Tibial artery (tissue), 4 donors: Measurements from ENCODE around the gene CSPG4.
A peak's percentile ranks its signal among the peaks of the same experiment; 100 is the strongest.
"Not testable (repeated sequence)": the region's sequence is repeated elsewhere in the genome, so short reads cannot be mapped to it uniquely, and the experiment has no call there.

ENCODE experiments used
- DNase-seq, 2 donors: peaks; one replicate each; pipeline ENCODE4 v3.0.0-alpha.2; 2019
- H3K27ac ChIP-seq, 2 donors: fragments of 200-600 bp; sonication (generic) in 1 of 2; 1 replicate in 1 of 2; 2 replicates in 1 of 2; pipeline ENCODE4 v1.5.1; 2018 to 2019; ENCODE audit warnings: mild to moderate bottlenecking in 1 of 2
- H3K27me3 ChIP-seq, 2 donors: fragments of 200-600 bp; sonication (generic) in 1 of 2; one replicate each; pipeline versions ENCODE4 v1.5.1 to v1.6.0; 2016 to 2019
- H3K36me3 ChIP-seq, 3 donors: fragments of 200-600 bp; sonication (generic) in 2 of 3; one replicate each; pipeline ENCODE4 v1.5.1; 2016 to 2019; ENCODE audit warnings: mild to moderate bottlenecking in 2 of 3
- H3K4me1 ChIP-seq, 4 donors: fragments of 200-600 bp; sonication (generic) in 2 of 4; 1 replicate in 3 of 4; 2 replicates in 1 of 4; pipeline ENCODE4 v1.5.1; 2016 to 2019
- H3K4me3 ChIP-seq, 2 donors: fragments of 200-600 bp; sonication (generic) in 1 of 2; 1 replicate in 1 of 2; 2 replicates in 1 of 2; pipeline ENCODE4 v1.5.1; 2018 to 2019; ENCODE audit warnings: mild to moderate bottlenecking in 2 of 2
- H3K9me3 ChIP-seq, 3 donors: fragments of 200-600 bp; sonication (generic) in 1 of 3; one replicate each; pipeline ENCODE4 v1.5.1; 2016 to 2019
- CTCF ChIP-seq, 2 experiments: fragments of 200-600 bp in 1 of 2; fragments of 450-650 bp in 1 of 2; IDR thresholded peaks; one replicate each; pipeline ENCODE4 v1.5.1; 2017 to 2019; ENCODE audit warnings: antibody characterized with exemption in 2 of 2, mild to moderate bottlenecking in 1 of 2, moderate library complexity in 1 of 2
- intact Hi-C: fragments of 100-400 bp; cut with DNase I; formaldehyde crosslinking; loops from one replicate; pipeline ENCODE4 v1.15.0; 2023; ENCODE audit warnings: low total_unique reads

The CSPG4 gene

GRCh38 chr15:75721480-75721922, 8.9 kb upstream of the CSPG4 start:
- intact Hi-C loops = no loop called here
- TF ChIP-seq CTCF (IDR thresholded peaks at IDR 0.05) = no peak
- Histone ChIP-seq H3K9me3 (no peaks in the 10 kb centered on the region), H3K27me3 (no peaks in the 10 kb centered on the region), H3K27ac (no peak overlapping the region), H3K4me1 (peaks cover 6 to 43% (median 32%) of the 10 kb centered on the region in 4 donors), H3K36me3 (no peaks in the 10 kb centered on the region), H3K4me3 (no peak overlapping the region)
- peak in 1 of 2 donors; percentile 63 for DNase-seq

GRCh38 chr15:75720787-75721479, 8.3 kb upstream of the CSPG4 start:
- H3K4me1 ChIP-seq = peaks cover 6 to 44% (median 32%) of the 10 kb centered on the region in 4 donors
- H3K9me3 ChIP-seq = no peaks in the 10 kb centered on the region
- no peak overlapping the region for H3K4me3 ChIP-seq
- H3K27ac ChIP-seq = peak overlapping the region in 1 of 2 donors; percentile 1
- TF ChIP-seq CTCF (IDR thresholded peaks at IDR 0.05) = peak; percentile 11 to 13
- no peak for DNase-seq
- H3K36me3 ChIP-seq = no peaks in the 10 kb centered on the region
- intact Hi-C loops = no loop called here
- H3K27me3 ChIP-seq = no peaks in the 10 kb centered on the region

- no peaks in the 10 kb centered on the region for H3K9me3 ChIP-seq
- H3K4me1 ChIP-seq = peaks cover 6 to 50% (median 38%) of the 10 kb centered on the region in 4 donors
These were observed 7.6 kb upstream of the CSPG4 start for GRCh38 chr15:75720297-75720696.

GRCh38 chr15:75718328-75718727, 5.7 kb upstream of the CSPG4 start:
- Histone ChIP-seq H3K9me3 (no peaks in the 10 kb centered on the region), H3K27ac (peak overlapping the region; percentile 67 to 73), H3K27me3 (no peaks in the 10 kb centered on the region), H3K4me1 (peaks cover 0 to 58% (median 38%) of the 10 kb centered on the region in 4 donors), H3K36me3 (no peaks in the 10 kb centered on the region), H3K4me3 (no peak overlapping the region)
- no peak for TF ChIP-seq CTCF (IDR thresholded peaks at IDR 0.05)
- intact Hi-C loops = no loop called here
- DNase-seq = peak; percentile 83 to 89

More at GRCh38 chr15:75720297-75720696, 7.6 kb upstream of the CSPG4 start:
- peak overlapping the region in 1 of 2 donors; percentile 1 for H3K27ac ChIP-seq
- no peak overlapping the region for H3K4me3 ChIP-seq
- DNase-seq = no peak
- no peaks in the 10 kb centered on the region for H3K27me3 ChIP-seq
- no peaks in the 10 kb centered on the region for H3K36me3 ChIP-seq
- TF ChIP-seq CTCF (IDR thresholded peaks at IDR 0.05) = no peak
- intact Hi-C loops = no loop called here

GRCh38 chr15:75717001-75717400, 4.4 kb upstream of the CSPG4 start:
- H3K27me3 ChIP-seq, DNase-seq, intact Hi-C loops, H3K4me3 ChIP-seq, H3K36me3 ChIP-seq, H3K9me3 ChIP-seq: not testable (repeated sequence)
- Histone ChIP-seq H3K4me1 (peaks cover 0 to 63% (median 42%) of the 10 kb centered on the region in 4 donors), H3K27ac (peak overlapping the region; percentile 69 to 73)

GRCh38 chr15:75716249-75716950, 3.8 kb upstream of the CSPG4 start:
- peaks cover 0 to 63% (median 42%) of the 10 kb centered on the region in 4 donors for H3K4me1 ChIP-seq
- H3K9me3 ChIP-seq = not testable (repeated sequence)

GRCh38 chr15:75715312-75715832, 2.7 kb upstream of the CSPG4 start:
- intact Hi-C loops, DNase-seq: not testable (repeated sequence)
- peaks cover 0 to 57% (median 39%) of the 10 kb centered on the region in 4 donors for H3K4me1 ChIP-seq

More at GRCh38 chr15:75716249-75716950, 3.8 kb upstream of the CSPG4 start:
- intact Hi-C loops, H3K27me3 ChIP-seq, DNase-seq, H3K4me3 ChIP-seq, H3K36me3 ChIP-seq: not testable (repeated sequence)
- peak overlapping the region; percentile 69 to 98 for H3K27ac ChIP-seq

More at GRCh38 chr15:75715312-75715832, 2.7 kb upstream of the CSPG4 start:
- H3K36me3 ChIP-seq, H3K9me3 ChIP-seq, H3K27me3 ChIP-seq, H3K4me3 ChIP-seq: not testable (repeated sequence)
- peak overlapping the region; percentile 95 to 98 for H3K27ac ChIP-seq
